Calu3 (cell line): Measurements from ENCODE around the gene MAP1LC3B. TPM values are rescaled to one million over a fixed set of nuclear protein-coding genes. Genes with fewer than 3 reads are reported as not detected.

ENCODE experiments used
- BruUV-seq: library from RNA; stranded (reverse); fragments of 400-500 nt; replicated peaks from 2 replicates; lab custom pipeline; 2021; lab: Mats Ljungman, UMichigan
- CTCF ChIA-PET: fragments of 300-600 bp; sonication (Branson Sonifier 250); formaldehyde crosslinking; loops from one replicate; lab custom pipeline; 2022; ENCODE audit warnings: antibody characterized with exemption; lab: Charles Lee
- DNase-seq: peaks from one replicate; pipeline ENCODE4 v3.0.0; 2022
- H3K27ac Mint-ChIP-seq: one replicate; pipeline ENCODE4 v1.8.0; 2022; ENCODE audit warnings: mixed read lengths; ENCODE audit not compliant: unreplicated experiment
- H3K27me3 Mint-ChIP-seq: one replicate; pipeline ENCODE4 v1.8.0; 2022; ENCODE audit warnings: mixed read lengths; ENCODE audit not compliant: unreplicated experiment
- H3K36me3 Mint-ChIP-seq: one replicate; pipeline ENCODE4 v1.8.0; 2022; ENCODE audit warnings: mild to moderate bottlenecking, moderate library complexity, mixed read lengths; ENCODE audit not compliant: insufficient read depth, unreplicated experiment
- H3K4me1 Mint-ChIP-seq: one replicate; pipeline ENCODE4 v1.8.0; 2022; ENCODE audit warnings: mild to moderate bottlenecking, low read depth, mixed read lengths; ENCODE audit not compliant: unreplicated experiment
- H3K4me3 Mint-ChIP-seq: one replicate; pipeline ENCODE4 v1.8.0; 2022; ENCODE audit warnings: mild to moderate bottlenecking, low read depth, moderate library complexity, mixed read lengths; ENCODE audit not compliant: unreplicated experiment
- H3K9me3 Mint-ChIP-seq: one replicate; pipeline ENCODE4 v1.8.0; 2022; ENCODE audit warnings: low read depth, mixed read lengths; ENCODE audit not compliant: unreplicated experiment
- CTCF ChIP-seq: fragments of 200-600 bp; IDR thresholded peaks from one replicate; pipeline ENCODE4 v1.8.0; 2022; ENCODE audit warnings: antibody characterized with exemption; ENCODE audit not compliant: unreplicated experiment
- intact Hi-C: fragments of 100-400 bp; cut with micrococcal nuclease; formaldehyde crosslinking; loops from one replicate; pipeline ENCODE4 v1.10.0; 2022; ENCODE audit not compliant: unreplicated experiment
- total RNA-seq: library from RNA; stranded (reverse); gene quantifications from 2 replicates; pipeline ENCODE4 v1.2.3, GENCODE V29; 2022

Gene MAP1LC3B
- total RNA-seq, 1 experiment from 2014 or later: 71.5 TPM

- Mint-ChIP-seq H3K27me3 (no peaks in the 10 kb centered on the region), H3K4me1 (no peaks in the 10 kb centered on the region), H3K27ac (no peak overlapping the region), H3K36me3 (peaks cover 13% of the 10 kb centered on the region), H3K4me3 (no peak overlapping the region), H3K9me3 (no peaks in the 10 kb centered on the region)
- DNase-seq: no peak
- CTCF ChIA-PET: no interaction called here
- intact Hi-C loops: no loop called here
- no TSS peak for BruUV-seq
- no peak for TF ChIP-seq CTCF
These were observed 44.4 kb downstream of the MAP1LC3B start for GRCh38 chr16:87436225-87437172.

DNA sequence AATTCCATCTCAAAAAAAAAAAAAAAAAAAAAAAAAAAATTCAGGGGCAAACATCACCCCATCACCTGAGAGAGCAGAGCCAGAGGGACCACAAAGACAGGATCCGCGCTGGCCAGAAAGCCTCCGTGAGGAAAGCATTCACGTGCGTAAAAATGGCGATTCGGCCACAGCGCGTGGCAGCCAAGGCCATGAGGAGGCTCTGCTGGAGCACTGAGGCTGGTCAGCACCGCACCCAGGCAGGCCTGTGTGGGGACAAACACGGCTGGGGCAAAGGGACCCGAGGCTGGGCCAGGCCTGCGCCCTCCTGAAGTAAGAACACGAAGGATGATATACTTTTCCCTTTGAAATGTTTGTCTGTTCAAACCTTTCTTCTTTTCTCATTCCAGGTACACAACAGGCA, 45.2 kb downstream of the MAP1LC3B start:
- Mint-ChIP-seq H3K27me3 (no peaks in the 10 kb centered on the region), H3K4me1 (no peaks in the 10 kb centered on the region), H3K4me3 (no peak overlapping the region), H3K27ac (no peak overlapping the region), H3K36me3 (peaks cover 16% of the 10 kb centered on the region), H3K9me3 (no peaks in the 10 kb centered on the region)
- no peak for TF ChIP-seq CTCF
- no peak for DNase-seq
- BruUV-seq: no TSS peak
- CTCF ChIA-PET: no interaction called here
- intact Hi-C loops: no loop called here

DNA sequence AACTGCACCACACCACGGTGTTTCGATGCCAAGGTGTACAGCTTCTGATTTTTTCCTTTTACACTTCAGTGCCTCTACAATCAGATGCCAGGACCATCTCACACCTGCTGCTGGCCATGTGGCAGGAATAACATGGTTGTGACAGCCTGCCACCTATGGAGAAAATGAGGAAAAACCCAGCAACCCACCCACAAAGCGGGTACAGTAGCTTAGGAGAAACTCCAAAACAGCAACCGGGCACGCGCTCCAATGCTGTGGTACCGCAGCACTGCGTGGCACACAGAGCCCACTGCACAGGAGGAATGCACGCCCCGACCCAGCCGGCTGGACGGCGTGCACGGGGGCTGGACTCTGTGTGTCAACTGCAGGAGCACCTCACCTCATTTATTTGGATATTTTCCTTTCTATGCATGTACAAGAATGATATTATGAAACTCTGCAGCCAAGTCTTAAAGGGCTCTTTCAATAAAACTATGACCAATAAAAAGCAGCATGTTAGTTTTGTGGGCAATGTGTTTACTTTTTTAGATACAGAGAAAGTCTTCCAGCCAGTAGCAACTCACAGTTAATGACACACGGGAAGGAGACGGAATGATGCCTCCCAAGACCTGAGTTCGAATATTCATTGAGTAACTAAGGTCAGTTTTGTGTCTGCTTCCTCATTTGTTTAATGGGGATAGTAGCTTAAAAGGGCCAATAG, 45.9 kb downstream of the MAP1LC3B start:
- peaks cover 13% of the 10 kb centered on the region for H3K36me3 Mint-ChIP-seq
- no peaks in the 10 kb centered on the region for H3K4me1 Mint-ChIP-seq
- no peak overlapping the region for H3K27ac Mint-ChIP-seq
- no peak for DNase-seq
- H3K27me3 Mint-ChIP-seq: no peaks in the 10 kb centered on the region
- H3K9me3 Mint-ChIP-seq: no peaks in the 10 kb centered on the region
- intact Hi-C loops: no loop called here
- BruUV-seq: no TSS peak
- CTCF ChIA-PET: no interaction called here
- no peak for TF ChIP-seq CTCF
- H3K4me3 Mint-ChIP-seq: no peak overlapping the region

DNA sequence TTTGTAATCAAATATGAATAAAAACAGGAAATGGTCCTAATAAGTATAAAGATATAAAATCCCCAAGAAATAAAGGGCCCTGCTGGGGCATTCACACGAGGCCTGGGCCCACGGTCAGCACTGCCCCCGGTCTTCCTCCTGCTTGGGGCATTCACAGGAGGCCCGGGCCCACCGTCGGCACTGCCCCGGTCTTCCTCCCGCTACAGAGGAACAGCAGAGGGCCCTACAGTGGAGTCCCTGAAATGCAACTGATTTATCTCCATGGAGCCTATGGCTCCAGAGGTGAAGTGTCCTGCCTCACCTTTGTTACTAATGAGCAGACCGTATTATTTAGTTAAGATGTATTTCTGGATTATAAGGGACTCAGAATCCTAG, 46.5 kb downstream of the MAP1LC3B start:
- intact Hi-C loops: no loop called here
- Mint-ChIP-seq H3K27me3 (no peaks in the 10 kb centered on the region), H3K4me1 (no peaks in the 10 kb centered on the region), H3K9me3 (no peaks in the 10 kb centered on the region), H3K4me3 (no peak overlapping the region), H3K36me3 (peaks cover 9% of the 10 kb centered on the region), H3K27ac (no peak overlapping the region)
- no peak for DNase-seq
- BruUV-seq: no TSS peak
- TF ChIP-seq CTCF: no peak
- CTCF ChIA-PET: no interaction called here
